Measurements from ENCODE around the gene DBP.
A peak's percentile ranks its signal among the peaks of the same experiment; 100 is the strongest.

DBP gene

DNA sequence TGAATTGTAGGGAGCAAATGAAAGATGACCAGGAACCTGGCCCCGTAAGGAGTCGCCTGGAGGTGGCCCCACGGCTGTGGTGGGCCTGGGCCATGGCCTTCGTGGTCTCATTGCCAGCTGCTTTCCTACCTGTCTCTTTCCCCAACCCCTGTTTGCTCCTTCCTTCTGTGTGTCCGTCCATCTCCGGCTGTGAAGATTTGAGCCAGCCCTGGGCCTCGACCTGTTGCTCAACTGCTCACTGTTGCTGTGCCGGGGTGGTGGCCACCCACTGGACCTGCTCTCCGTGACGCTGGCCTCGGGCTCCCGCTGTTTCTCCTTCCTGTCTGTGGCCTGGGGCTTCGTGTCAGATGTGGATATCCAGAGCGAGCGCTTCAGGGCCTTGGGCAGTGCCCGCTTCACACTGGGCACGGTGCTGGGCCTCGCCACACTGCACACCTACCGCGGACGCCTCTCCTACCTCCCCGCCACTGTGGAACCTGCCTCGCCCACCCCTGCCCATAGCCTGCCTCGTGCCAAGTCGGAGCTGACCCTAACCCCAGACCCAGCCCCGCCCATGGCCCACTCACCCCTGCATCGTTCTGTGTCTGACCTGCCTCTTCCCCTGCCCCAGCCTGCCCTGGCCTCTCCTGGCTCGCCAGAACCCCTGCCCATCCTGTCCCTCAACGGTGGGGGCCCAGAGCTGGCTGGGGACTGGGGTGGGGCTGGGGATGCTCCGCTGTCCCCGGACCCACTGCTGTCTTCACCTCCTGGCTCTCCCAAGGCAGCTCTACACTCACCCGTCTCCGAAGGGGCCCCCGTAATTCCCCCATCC is 8.5 kb downstream of the DBP start:
- no peaks in the 10 kb centered on the region for H3K9me3 ChIP-seq (ENCODE audit: insufficient read depth, low read length)
- no peak overlapping the region for H3K4me3 ChIP-seq (ENCODE audit: insufficient read length, low read depth)
- no peak for TF ChIP-seq YY1 (IDR thresholded peaks at IDR 0.05; ENCODE audit: insufficient read depth, insufficient read length)
- no peak for TF ChIP-seq SUZ12 (IDR thresholded peaks at IDR 0.05; ENCODE audit: extremely low read depth, insufficient read depth, insufficient read length)
- peaks cover 12% of the 10 kb centered on the region for H3K4me1 ChIP-seq (ENCODE audit: insufficient read depth, insufficient read length)
- no peak overlapping the region for H3K9ac ChIP-seq (ENCODE audit: insufficient read length, low read depth)
- no peaks in the 10 kb centered on the region for H3K27me3 ChIP-seq (ENCODE audit: insufficient read depth, insufficient read length)
- H3K36me3 ChIP-seq (ENCODE audit: insufficient read depth, insufficient read length, low read length), result peaks cover 12% of the 10 kb centered on the region
- no peak for DNase-seq (ENCODE audit: low read depth, low spot score)

DNA sequence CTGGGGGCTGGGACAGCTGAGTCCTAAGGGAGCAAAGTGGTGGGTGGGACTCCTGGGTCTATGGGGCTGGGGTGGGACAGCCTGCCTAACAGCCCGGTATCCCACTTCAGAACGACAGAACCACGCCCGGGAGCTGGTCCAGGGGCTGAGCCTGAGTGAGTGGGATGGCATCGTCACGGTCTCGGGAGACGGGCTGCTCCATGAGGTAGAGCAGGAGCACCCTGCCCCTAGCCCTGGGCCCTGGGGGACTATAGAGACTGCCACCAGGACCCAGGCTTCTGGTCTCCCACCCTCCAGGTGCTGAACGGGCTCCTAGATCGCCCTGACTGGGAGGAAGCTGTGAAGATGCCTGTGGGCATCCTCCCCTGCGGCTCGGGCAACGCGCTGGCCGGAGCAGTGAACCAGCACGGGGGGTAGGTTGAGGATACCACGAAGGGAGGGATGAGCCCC is 9.3 kb downstream of the DBP start:
- H3K9ac ChIP-seq (ENCODE audit: insufficient read length, low read depth), result no peak overlapping the region
- H3K4me1 ChIP-seq (ENCODE audit: insufficient read depth, insufficient read length), result peaks cover 10% of the 10 kb centered on the region
- no peak overlapping the region for H3K4me3 ChIP-seq (ENCODE audit: insufficient read length, low read depth)
- DNase-seq (ENCODE audit: low read depth, low spot score), result no peak
- H3K36me3 ChIP-seq (ENCODE audit: insufficient read depth, insufficient read length, low read length), result peaks cover 12% of the 10 kb centered on the region
- H3K9me3 ChIP-seq (ENCODE audit: insufficient read depth, low read length), result no peaks in the 10 kb centered on the region
- no peak for TF ChIP-seq ZNF274 (IDR thresholded peaks at IDR 0.05; ENCODE audit: low read depth, low read length)
- no peak for TF ChIP-seq SUZ12 (IDR thresholded peaks at IDR 0.05; ENCODE audit: extremely low read depth, insufficient read depth, insufficient read length)
- TF ChIP-seq YY1 (IDR thresholded peaks at IDR 0.05; ENCODE audit: insufficient read depth, insufficient read length), result no peak
- H3K27me3 ChIP-seq (ENCODE audit: insufficient read depth, insufficient read length), result no peaks in the 10 kb centered on the region

DNA sequence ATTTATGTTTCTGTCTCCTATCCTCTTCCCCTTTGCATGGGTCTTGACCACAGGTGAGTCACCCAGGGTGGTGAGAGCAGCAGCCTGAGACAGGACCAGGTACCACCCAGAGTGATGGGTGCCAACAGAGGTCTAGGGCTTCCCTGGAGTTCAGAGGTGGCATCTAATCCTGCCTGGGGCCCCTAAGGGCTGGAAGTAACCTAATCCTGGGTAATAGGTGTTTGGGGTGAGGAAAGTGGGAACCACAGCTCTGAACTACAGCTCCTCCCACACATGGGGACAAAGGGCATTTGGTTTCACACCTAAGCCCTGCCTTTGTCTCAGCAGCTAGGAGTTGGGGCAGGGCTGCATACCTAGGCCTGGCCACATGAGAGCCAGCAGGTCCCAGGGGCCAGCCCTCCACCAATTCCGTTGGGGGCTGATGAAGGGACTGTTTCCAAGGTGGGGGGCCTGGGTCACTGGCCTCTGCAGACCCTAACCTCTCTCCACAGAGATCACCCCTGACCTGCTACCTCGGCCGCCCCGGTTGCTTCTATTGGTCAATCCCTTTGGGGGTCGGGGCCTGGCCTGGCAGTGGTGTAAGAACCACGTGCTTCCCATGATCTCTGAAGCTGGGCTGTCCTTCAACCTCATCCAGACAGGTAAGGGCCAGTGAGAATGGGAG is 9.8 kb downstream of the DBP start:
- H3K9me3 ChIP-seq (ENCODE audit: insufficient read depth, low read length), result no peaks in the 10 kb centered on the region
- no peak overlapping the region for H3K4me3 ChIP-seq (ENCODE audit: insufficient read length, low read depth)
- peaks cover 4% of the 10 kb centered on the region for H3K4me1 ChIP-seq (ENCODE audit: insufficient read depth, insufficient read length)
- H3K36me3 ChIP-seq (ENCODE audit: insufficient read depth, insufficient read length, low read length), result peaks cover 13% of the 10 kb centered on the region
- TF ChIP-seq YY1 (IDR thresholded peaks at IDR 0.05; ENCODE audit: insufficient read depth, insufficient read length), result no peak
- no peak for TF ChIP-seq ZNF274 (IDR thresholded peaks at IDR 0.05; ENCODE audit: low read depth, low read length)
- TF ChIP-seq SUZ12 (IDR thresholded peaks at IDR 0.05; ENCODE audit: extremely low read depth, insufficient read depth, insufficient read length), result no peak
- no peaks in the 10 kb centered on the region for H3K27me3 ChIP-seq (ENCODE audit: insufficient read depth, insufficient read length)
- no peak for DNase-seq (ENCODE audit: low read depth, low spot score)
- H3K9ac ChIP-seq (ENCODE audit: insufficient read length, low read depth), result no peak overlapping the region

GRCh38 chr19:48625891-48626327 is 11.3 kb downstream of the DBP start:
- H3K4me3 ChIP-seq (ENCODE audit: insufficient read length, low read depth), result no peak overlapping the region
- DNase-seq (ENCODE audit: low read depth, low spot score), result no peak
- H3K4me1 ChIP-seq (ENCODE audit: insufficient read depth, insufficient read length), result peaks cover under 1% of the 10 kb centered on the region
- no peaks in the 10 kb centered on the region for H3K27me3 ChIP-seq (ENCODE audit: insufficient read depth, insufficient read length)
- H3K9ac ChIP-seq (ENCODE audit: insufficient read length, low read depth), result peak overlapping the region; percentile 33
- H3K36me3 ChIP-seq (ENCODE audit: insufficient read depth, insufficient read length, low read length), result peaks cover 15% of the 10 kb centered on the region
- TF ChIP-seq ZNF274 (IDR thresholded peaks at IDR 0.05; ENCODE audit: low read depth, low read length) (no peak), YY1 (IDR thresholded peaks at IDR 0.05; ENCODE audit: insufficient read depth, insufficient read length) (no peak), SUZ12 (IDR thresholded peaks at IDR 0.05; ENCODE audit: extremely low read depth, insufficient read depth, insufficient read length) (no peak)
- no peaks in the 10 kb centered on the region for H3K9me3 ChIP-seq (ENCODE audit: insufficient read depth, low read length)

DNA sequence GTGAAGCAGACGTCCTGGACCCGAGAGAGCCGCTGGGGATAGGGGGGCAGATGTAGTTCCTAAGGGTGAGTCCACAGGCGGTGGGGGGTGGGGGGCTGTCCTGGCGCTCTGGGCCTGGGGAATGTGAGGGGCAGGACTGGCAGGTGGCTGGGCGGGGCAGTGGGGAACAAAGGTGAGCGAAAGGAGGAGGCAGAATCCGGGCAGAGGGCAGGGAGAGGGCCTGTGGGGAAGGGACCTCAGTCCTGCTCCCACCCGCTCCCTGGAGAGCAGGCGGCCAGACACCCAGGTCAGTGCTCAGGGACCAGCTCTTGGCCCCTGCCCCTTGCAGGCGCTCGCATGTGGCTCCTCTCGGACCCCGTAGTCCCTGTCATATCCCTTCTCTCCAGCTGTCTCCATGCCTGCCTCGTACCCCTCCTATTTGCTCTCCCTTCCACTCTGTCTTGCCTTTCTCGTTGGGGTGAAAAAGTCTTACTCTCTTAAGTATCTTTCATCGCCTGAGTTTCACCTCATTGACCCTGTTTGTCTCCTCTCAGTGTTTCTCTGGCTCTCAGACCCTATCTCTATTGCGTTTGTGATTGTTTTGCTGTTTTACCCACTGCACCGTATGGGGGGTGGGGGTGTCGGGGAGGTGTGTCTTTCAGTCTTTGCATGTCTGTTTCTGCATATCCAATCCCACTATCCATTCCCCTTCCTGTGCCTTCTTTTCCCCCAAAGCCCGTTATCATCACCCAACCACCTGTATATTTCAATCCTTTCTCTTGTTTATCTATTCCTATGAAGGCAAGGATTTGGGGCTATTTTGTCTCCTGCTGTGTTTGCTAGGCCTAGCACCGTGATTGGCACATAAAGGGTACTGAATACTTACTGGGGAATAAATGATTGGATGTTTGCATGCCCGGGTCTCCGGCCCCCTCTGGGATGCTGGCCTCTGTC is 12.1 kb downstream of the DBP start:
- peak overlapping the region; percentile 67 for H3K4me3 ChIP-seq (ENCODE audit: insufficient read length, low read depth)
- no peaks in the 10 kb centered on the region for H3K4me1 ChIP-seq (ENCODE audit: insufficient read depth, insufficient read length)
- peak overlapping the region; percentile 84 for H3K9ac ChIP-seq (ENCODE audit: insufficient read length, low read depth)
- H3K27me3 ChIP-seq (ENCODE audit: insufficient read depth, insufficient read length), result no peaks in the 10 kb centered on the region
- no peak for DNase-seq (ENCODE audit: low read depth, low spot score)
- peaks cover 17% of the 10 kb centered on the region for H3K36me3 ChIP-seq (ENCODE audit: insufficient read depth, insufficient read length, low read length)
- no peak for TF ChIP-seq YY1 (IDR thresholded peaks at IDR 0.05; ENCODE audit: insufficient read depth, insufficient read length)
- TF ChIP-seq SUZ12 (IDR thresholded peaks at IDR 0.05; ENCODE audit: extremely low read depth, insufficient read depth, insufficient read length), result no peak
- no peak for TF ChIP-seq ZNF274 (IDR thresholded peaks at IDR 0.05; ENCODE audit: low read depth, low read length)
- no peaks in the 10 kb centered on the region for H3K9me3 ChIP-seq (ENCODE audit: insufficient read depth, low read length)

- Histone ChIP-seq H3K27me3 (ENCODE audit: insufficient read depth, insufficient read length) (no peaks in the 10 kb centered on the region), H3K9me3 (ENCODE audit: insufficient read depth, low read length) (no peaks in the 10 kb centered on the region), H3K4me3 (ENCODE audit: insufficient read length, low read depth) (peak overlapping the region; percentile 67), H3K4me1 (ENCODE audit: insufficient read depth, insufficient read length) (no peaks in the 10 kb centered on the region), H3K9ac (ENCODE audit: insufficient read length, low read depth) (peak overlapping the region; percentile 84), H3K36me3 (ENCODE audit: insufficient read depth, insufficient read length, low read length) (peaks cover 17% of the 10 kb centered on the region)
- TF ChIP-seq ZNF274 (IDR thresholded peaks at IDR 0.05; ENCODE audit: low read depth, low read length) (no peak), SUZ12 (IDR thresholded peaks at IDR 0.05; ENCODE audit: extremely low read depth, insufficient read depth, insufficient read length) (no peak), YY1 (IDR thresholded peaks at IDR 0.05; ENCODE audit: insufficient read depth, insufficient read length) (peak; percentile 97)
- peak; percentile 94 for DNase-seq (ENCODE audit: low read depth, low spot score)
These were observed 13.0 kb downstream of the DBP start for GRCh38 chr19:48624067-48624594.

Data from NT2/D1 (cell line).